ENCODE measurements around the gene CXXC5.

DNA sequence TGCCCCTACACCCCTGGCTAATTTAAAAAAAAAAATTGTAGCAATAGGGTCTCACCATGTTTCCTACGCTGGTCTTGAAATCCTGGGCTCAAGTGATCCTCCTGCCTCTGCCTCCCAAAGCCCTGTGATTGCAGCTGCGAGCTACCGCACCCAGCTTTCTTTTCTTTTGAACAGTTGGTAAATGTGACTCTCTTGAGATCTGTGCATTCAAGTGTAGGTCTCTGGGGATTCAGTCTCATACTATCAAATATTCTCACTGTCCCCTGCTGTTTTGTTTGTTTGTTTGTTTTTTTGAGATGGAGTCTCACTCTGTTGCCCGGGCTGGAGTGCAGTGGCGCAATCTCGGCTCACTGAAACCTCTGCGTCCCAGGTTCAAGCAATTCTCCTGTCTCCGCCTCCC is 42.3 kb upstream of the CXXC5 start:
- TF ChIP-seq EZH2 (IDR thresholded peaks at IDR 0.05; ENCODE audit: insufficient read depth, poor library complexity, severe bottlenecking) (no peak), EZH2phosphoT487 (IDR thresholded peaks at IDR 0.05; ENCODE audit: insufficient read depth, low read depth) (no peak)

All from GM23248 (cell line).